Amygdala (tissue), 56 donors: ENCODE results near the gene TRPC6.

ENCODE experiments used
- DNase-seq, 56 donors: peaks; one replicate each; lab custom pipeline; 2025; lab: John Stamatoyannopoulos, UW

TRPC6 gene

GRCh38 chr11:101428918-101429317 lies 154.9 kb downstream of the TRPC6 start:
- no peak for DNase-seq

- DNase-seq, result no peak
Measured at GRCh38 chr11:101407324-101407723, 176.5 kb downstream of the TRPC6 start.
